Upper lobe of left lung (tissue), 4 donors: ENCODE measurements around the gene PAK6.

ENCODE experiments used
- EP300 ChIP-seq, 4 donors: sonication (generic); formaldehyde crosslinking; IDR thresholded peaks; one replicate each; pipeline ENCODE4 v1.5.1; 2017; ENCODE audit warnings: antibody characterized with exemption in 4 of 4, control low read depth in 2 of 4
- POLR2A ChIP-seq, 4 donors: fragments of 450-650 bp; IDR thresholded peaks; one replicate each; pipeline ENCODE4 v1.5.1; 2016 to 2017; ENCODE audit warnings: antibody characterized with exemption in 4 of 4, mild to moderate bottlenecking in 2 of 4
- POLR2AphosphoS5 ChIP-seq, 2 donors: sonication (generic); formaldehyde crosslinking; IDR thresholded peaks; one replicate each; pipeline ENCODE4 v1.5.1; 2017; ENCODE audit warnings: antibody characterized with exemption in 2 of 2
- TF ChIP-seq, protein P1 (sequence below), 6 experiments: fragments of 450-650 bp in 4 of 6; fragments of 200-600 bp in 2 of 6; sonication (generic) in 2 of 6; IDR thresholded peaks; one replicate each; pipeline ENCODE4 v1.5.1; 2016 to 2019; ENCODE audit warnings: antibody characterized with exemption in 6 of 6

- TF ChIP-seq, protein P1, sequence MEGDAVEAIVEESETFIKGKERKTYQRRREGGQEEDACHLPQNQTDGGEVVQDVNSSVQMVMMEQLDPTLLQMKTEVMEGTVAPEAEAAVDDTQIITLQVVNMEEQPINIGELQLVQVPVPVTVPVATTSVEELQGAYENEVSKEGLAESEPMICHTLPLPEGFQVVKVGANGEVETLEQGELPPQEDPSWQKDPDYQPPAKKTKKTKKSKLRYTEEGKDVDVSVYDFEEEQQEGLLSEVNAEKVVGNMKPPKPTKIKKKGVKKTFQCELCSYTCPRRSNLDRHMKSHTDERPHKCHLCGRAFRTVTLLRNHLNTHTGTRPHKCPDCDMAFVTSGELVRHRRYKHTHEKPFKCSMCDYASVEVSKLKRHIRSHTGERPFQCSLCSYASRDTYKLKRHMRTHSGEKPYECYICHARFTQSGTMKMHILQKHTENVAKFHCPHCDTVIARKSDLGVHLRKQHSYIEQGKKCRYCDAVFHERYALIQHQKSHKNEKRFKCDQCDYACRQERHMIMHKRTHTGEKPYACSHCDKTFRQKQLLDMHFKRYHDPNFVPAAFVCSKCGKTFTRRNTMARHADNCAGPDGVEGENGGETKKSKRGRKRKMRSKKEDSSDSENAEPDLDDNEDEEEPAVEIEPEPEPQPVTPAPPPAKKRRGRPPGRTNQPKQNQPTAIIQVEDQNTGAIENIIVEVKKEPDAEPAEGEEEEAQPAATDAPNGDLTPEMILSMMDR (IDR thresholded peaks at IDR 0.05): no peak
- TF ChIP-seq POLR2A (IDR thresholded peaks at IDR 0.05) (no peak), POLR2AphosphoS5 (IDR thresholded peaks at IDR 0.05) (no peak), EP300 (IDR thresholded peaks at IDR 0.05) (no peak)
These were observed 3.3 kb downstream of the PAK6 start for GRCh38 chr15:40242213-40242599.
